ENCODE measurements around the gene RPN1.
A peak's percentile ranks its signal among the peaks of the same experiment; 100 is the strongest.
"Not testable (repeated sequence)": the region's sequence is repeated elsewhere in the genome, so short reads cannot be mapped to it uniquely, and the experiment has no call there.

RPN1 gene

GRCh38 chr3:128609294-128609693, 41.3 kb downstream of the RPN1 start:
- no peak for DNase-seq (ENCODE audit: low read depth, low spot score)

- DNase-seq (ENCODE audit: low read depth, low spot score): peak; percentile 22
Observed at GRCh38 chr3:128607710-128608048, 42.9 kb downstream of the RPN1 start.

GRCh38 chr3:128606094-128606493, 44.5 kb downstream of the RPN1 start:
- no peak for DNase-seq (ENCODE audit: low read depth, low spot score)

GRCh38 chr3:128605091-128606046, 45.2 kb downstream of the RPN1 start:
- no peak for DNase-seq (ENCODE audit: low read depth, low spot score)

- DNase-seq (ENCODE audit: low read depth, low spot score): peak; percentile 28
Observed at GRCh38 chr3:128603811-128604775, 46.5 kb downstream of the RPN1 start.

GRCh38 chr3:128603313-128603712, 47.3 kb downstream of the RPN1 start:
- DNase-seq (ENCODE audit: low read depth, low spot score): no peak

- no peak for DNase-seq (ENCODE audit: low read depth, low spot score)
Observed at GRCh38 chr3:128598884-128599664, 51.5 kb downstream of the RPN1 start.

- DNase-seq (ENCODE audit: low read depth, low spot score): no peak
Observed at GRCh38 chr3:128597900-128598299, 52.7 kb downstream of the RPN1 start.

GRCh38 chr3:128592864-128593263, 57.8 kb downstream of the RPN1 start:
- no peak for DNase-seq (ENCODE audit: low read depth, low spot score)

GRCh38 chr3:128591738-128592426, 58.7 kb downstream of the RPN1 start:
- no peak for DNase-seq (ENCODE audit: low read depth, low spot score)

- no peak for DNase-seq (ENCODE audit: low read depth, low spot score)
Observed at GRCh38 chr3:128590948-128591347, 59.7 kb downstream of the RPN1 start.

GRCh38 chr3:128589985-128590384, 60.6 kb downstream of the RPN1 start:
- not testable (repeated sequence) for DNase-seq (ENCODE audit: low read depth, low spot score)

GRCh38 chr3:128588147-128588546, 62.5 kb downstream of the RPN1 start:
- DNase-seq (ENCODE audit: low read depth, low spot score): no peak

- DNase-seq (ENCODE audit: low read depth, low spot score): no peak
Observed at GRCh38 chr3:128587391-128587790, 63.2 kb downstream of the RPN1 start.

GRCh38 chr3:128586932-128587331, 63.7 kb downstream of the RPN1 start:
- DNase-seq (ENCODE audit: low read depth, low spot score): not testable (repeated sequence)

GRCh38 chr3:128586391-128586790, 64.2 kb downstream of the RPN1 start:
- DNase-seq (ENCODE audit: low read depth, low spot score): not testable (repeated sequence)

GRCh38 chr3:128585974-128586373, 64.6 kb downstream of the RPN1 start:
- DNase-seq (ENCODE audit: low read depth, low spot score): no peak

- DNase-seq (ENCODE audit: low read depth, low spot score): no peak
Observed at GRCh38 chr3:128585189-128585588, 65.4 kb downstream of the RPN1 start.

- peak; percentile 88 for DNase-seq (ENCODE audit: low read depth, low spot score)
Observed at GRCh38 chr3:128584412-128585020, 66.1 kb downstream of the RPN1 start.

- no peak for DNase-seq (ENCODE audit: low read depth, low spot score)
Observed at GRCh38 chr3:128581566-128581965, 69.1 kb downstream of the RPN1 start.
